Erythroblast (primary cell): ENCODE measurements around the gene CNOT1.

Experiments used
- GATA1 ChIP-seq: IDR thresholded peaks from 2 replicates; pipeline ENCODE4 v1.6.1; 2011; ENCODE audit warnings: low read depth, mild to moderate bottlenecking, control low read depth, low read length, moderate library complexity
- POLR2A ChIP-seq: IDR thresholded peaks from 2 replicates; pipeline ENCODE4 v1.6.1; 2011; ENCODE audit warnings: mild to moderate bottlenecking, low read length

- no peak for TF ChIP-seq POLR2A
- TF ChIP-seq GATA1: no peak
Observed at GRCh38 chr16:58508671-58509251, 120.9 kb downstream of the CNOT1 start.
